ENCODE results near the gene ATP2C1.
"Not testable (repeated sequence)": the region's sequence is repeated elsewhere in the genome, so short reads cannot be mapped to it uniquely, and the experiment has no call there.

The ATP2C1 gene

DNA sequence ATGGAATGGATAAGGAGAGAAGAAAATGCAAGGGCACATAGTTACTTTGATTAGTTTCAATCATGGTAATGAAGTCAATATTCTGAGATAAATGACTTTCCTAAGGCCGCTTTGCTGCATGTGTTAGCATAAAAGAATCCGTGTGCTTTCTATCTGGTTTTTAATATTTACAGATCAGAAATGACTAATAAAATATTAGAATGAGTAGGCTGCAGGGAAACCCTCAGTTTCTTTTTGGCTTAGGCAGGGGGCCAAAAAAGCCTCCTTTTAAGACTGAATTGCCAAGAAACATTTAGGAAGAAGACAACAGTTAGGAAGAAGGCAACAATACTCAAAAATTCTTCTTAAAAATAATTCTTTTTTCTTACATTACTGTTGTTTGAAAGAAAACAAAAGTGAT lies 144.4 kb downstream of the ATP2C1 start:
- no peak for DNase-seq

DNA sequence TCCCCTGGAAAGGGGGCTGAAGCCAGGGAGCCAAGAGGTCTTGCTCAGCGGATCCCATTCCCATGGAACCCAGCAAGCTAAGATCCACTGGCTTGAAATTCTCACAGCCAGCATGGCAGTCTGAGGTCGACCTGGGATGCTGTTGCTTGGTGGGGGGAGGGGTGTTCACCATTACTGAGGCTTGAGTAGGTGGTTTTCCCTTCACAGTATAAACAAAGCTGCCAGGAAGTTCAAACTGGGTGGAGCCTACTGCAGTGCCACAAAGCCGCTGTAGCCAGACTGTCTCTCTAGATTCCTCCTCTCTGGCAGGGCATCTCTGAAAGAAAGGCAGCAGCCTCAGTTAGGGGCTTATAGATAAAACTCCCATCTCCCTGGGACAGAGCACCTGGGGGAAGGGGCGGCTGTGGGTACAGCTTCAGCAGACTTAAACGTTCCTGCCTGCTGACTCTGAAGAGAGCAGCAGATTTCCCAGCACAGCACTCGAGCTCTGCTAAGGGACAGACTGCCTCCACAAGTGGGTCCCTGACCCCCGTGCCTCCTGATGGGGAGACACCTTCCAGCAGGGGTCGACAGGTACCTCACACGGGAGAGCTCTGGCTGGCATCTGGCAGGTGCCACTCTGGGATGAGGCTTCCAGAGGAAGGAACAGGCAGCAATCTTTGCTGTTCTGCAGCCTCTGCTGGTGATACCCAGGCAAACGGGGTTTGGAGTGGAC lies 148.5 kb downstream of the ATP2C1 start:
- DNase-seq = not testable (repeated sequence)

DNA sequence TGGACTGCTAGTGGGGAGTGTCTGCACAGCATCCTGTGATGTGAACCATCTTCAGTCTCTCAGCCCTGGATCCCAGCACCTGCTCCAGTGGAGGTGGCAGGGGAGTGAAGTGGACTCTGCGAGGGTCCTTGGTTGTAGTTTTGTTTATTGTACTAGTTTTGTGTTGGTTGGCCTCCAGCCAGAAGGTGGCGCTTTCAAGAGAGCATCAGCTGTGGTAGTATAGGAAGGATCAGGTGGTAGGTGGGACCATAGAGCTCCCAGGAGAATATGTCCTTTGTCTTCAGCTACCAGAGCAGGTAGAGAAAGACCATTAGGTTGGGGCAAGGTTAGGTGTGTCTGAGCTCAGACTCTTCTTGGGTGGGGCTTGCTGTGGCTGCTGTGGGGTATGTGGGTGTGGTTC lies 153.7 kb downstream of the ATP2C1 start:
- no peak for DNase-seq

DNA sequence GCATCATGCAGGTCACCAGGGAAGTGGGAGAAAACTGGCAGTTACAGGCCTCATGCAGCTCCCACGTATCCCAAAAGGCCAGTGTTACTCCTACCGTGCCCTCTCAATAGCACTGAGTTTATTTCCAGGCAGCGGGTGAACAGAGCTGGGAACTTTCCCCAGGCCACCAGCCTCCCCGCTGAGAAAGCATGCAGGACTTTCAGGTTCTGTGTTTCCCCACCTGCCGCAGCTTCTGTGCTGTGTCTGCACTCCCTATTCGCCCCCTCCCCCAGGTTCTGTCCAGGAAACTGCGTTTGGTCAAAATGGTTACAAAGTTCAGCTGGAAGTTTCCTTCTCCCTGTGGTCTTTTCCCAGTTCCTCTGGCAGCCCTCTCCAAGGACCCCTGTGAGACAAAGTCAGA lies 154.1 kb downstream of the ATP2C1 start:
- DNase-seq = no peak

DNA sequence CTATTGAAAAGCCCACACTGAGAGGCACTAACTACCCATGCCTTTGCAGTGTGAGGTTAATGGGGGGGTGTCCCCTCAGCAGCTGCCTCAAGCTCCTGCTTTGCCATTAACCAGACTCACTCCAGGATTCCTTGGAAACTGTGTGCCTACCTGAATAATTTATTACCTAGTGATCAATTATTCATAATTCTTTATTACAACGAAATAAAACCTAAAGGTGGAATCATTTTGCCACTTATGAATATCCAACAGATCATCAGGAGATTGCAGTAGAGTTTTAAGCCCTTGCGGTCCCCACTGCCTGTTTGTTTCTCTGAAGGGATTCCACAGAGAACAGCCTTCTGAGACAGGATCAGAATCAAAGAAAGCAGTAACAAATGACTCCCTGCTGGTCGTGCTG lies 156.1 kb downstream of the ATP2C1 start:
- no peak for DNase-seq

DNA sequence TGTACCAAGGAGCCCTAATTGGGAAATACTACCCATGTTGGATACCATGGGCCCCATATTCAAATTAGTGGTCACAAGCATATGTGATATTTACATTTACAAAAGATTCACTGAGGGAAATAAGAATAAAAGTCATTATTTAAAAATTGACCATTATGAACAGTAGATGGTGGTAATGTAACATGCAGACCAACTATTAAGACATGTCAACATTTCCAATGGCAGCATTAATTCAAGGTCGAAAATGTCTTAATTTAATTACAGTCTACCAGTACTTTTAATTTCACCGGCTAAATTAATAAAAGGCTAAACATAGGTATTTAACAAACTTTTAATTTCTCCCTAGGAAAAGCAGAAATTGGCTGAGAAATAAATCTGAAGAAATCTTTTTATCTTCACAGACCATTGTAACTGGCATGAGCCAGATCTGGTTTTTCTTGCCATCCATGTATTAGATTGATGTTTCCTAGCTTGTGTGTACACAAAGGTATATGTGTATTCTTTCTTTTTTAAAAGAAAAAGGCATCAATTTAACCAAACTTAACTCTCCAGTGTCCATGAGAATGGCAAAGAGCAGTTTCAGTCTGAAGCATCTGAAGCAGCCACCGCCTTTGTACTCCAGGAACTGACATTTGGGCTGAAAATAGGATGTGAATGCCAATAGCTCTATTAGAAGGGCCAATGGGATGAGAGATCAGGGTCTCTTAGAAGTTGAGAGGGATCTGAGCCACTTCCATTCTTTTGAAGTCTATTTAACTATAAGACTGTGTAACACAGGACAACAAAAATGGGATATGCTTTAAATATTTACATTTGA lies 159.4 kb downstream of the ATP2C1 start:
- DNase-seq = no peak
